ENCODE results near the gene DEFB128. TPM values are rescaled to one million over a fixed set of nuclear protein-coding genes. Genes with fewer than 3 reads are reported as not detected.

Gene DEFB128
- total RNA-seq, 1 donor from 2014 or later = not detected

DNA sequence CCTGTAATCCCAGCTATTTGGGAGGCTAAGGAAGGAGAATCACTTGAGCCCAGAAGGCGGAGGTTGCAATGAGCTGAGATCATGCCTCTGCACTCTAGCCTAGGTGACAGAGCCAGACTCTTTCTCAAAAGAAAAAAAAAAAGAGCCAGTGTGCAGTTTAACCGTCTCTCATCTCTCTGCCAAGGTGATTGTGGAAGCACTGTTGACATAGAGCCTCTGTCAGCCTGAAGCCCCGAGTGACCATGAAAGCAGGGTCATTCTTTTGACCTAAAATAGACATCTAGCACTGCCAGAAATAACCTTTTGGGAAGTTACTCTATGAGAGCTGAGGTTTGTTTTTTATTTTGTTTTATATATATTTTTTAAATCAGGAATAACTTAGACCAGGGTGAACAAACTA is 24.9 kb downstream of the DEFB128 start:
- Mint-ChIP-seq H3K36me3 (ENCODE audit: low read depth, unreplicated experiment) (no peaks in the 10 kb centered on the region), H3K27ac (ENCODE audit: unreplicated experiment) (no peak overlapping the region), H3K4me3 (ENCODE audit: unreplicated experiment) (no peak overlapping the region), H3K27me3 (ENCODE audit: unreplicated experiment) (no peaks in the 10 kb centered on the region), H3K9me3 (ENCODE audit: unreplicated experiment) (no peaks in the 10 kb centered on the region), H3K4me1 (ENCODE audit: unreplicated experiment) (no peaks in the 10 kb centered on the region)
- DNase-seq (ENCODE audit: low spot score) = no peak
- TF ChIP-seq, protein P1, sequence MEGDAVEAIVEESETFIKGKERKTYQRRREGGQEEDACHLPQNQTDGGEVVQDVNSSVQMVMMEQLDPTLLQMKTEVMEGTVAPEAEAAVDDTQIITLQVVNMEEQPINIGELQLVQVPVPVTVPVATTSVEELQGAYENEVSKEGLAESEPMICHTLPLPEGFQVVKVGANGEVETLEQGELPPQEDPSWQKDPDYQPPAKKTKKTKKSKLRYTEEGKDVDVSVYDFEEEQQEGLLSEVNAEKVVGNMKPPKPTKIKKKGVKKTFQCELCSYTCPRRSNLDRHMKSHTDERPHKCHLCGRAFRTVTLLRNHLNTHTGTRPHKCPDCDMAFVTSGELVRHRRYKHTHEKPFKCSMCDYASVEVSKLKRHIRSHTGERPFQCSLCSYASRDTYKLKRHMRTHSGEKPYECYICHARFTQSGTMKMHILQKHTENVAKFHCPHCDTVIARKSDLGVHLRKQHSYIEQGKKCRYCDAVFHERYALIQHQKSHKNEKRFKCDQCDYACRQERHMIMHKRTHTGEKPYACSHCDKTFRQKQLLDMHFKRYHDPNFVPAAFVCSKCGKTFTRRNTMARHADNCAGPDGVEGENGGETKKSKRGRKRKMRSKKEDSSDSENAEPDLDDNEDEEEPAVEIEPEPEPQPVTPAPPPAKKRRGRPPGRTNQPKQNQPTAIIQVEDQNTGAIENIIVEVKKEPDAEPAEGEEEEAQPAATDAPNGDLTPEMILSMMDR (IDR thresholded peaks at IDR 0.05; ENCODE audit: unreplicated experiment) = no peak

DNA sequence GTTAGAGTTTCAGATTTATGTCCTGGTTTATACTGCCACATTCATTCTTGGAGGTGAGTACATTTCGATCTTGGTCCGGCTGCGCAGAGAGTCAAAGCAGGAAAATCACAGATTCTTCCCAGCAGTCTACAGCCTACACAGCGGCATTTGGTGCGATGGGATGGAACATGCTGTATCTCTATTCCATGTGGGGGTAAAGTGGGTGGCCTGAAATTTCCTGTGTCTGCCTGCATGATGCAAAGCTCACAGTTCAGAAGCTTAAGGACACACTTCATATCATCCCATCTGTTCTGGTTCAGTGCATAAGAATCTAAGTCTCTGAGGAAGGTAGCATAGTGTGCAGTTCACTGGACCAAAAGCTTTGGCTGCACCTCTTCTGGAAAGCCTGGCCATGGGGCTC is 32.4 kb downstream of the DEFB128 start, which contains the start of gene DEFB127:
TSS of gene DEFB127 (plus strand) at position 301 of the 400 bp plus-strand sequence. CDS start at position 392, 91 bp downstream.
- TF ChIP-seq, protein P1 (IDR thresholded peaks at IDR 0.05; ENCODE audit: unreplicated experiment) = no peak
- H3K27me3 Mint-ChIP-seq (ENCODE audit: unreplicated experiment) = peaks cover 2% of the 10 kb centered on the region
- no peaks in the 10 kb centered on the region for H3K36me3 Mint-ChIP-seq (ENCODE audit: low read depth, unreplicated experiment)
- H3K4me3 Mint-ChIP-seq (ENCODE audit: unreplicated experiment) = no peak within 1 kb of the TSS
- DNase-seq (ENCODE audit: low spot score) = no peak
- H3K9me3 Mint-ChIP-seq (ENCODE audit: unreplicated experiment) = no peaks in the 10 kb centered on the region
- no peaks in the 10 kb centered on the region for H3K4me1 Mint-ChIP-seq (ENCODE audit: unreplicated experiment)
- H3K27ac Mint-ChIP-seq (ENCODE audit: unreplicated experiment) = no peak within 1 kb of the TSS

DNA sequence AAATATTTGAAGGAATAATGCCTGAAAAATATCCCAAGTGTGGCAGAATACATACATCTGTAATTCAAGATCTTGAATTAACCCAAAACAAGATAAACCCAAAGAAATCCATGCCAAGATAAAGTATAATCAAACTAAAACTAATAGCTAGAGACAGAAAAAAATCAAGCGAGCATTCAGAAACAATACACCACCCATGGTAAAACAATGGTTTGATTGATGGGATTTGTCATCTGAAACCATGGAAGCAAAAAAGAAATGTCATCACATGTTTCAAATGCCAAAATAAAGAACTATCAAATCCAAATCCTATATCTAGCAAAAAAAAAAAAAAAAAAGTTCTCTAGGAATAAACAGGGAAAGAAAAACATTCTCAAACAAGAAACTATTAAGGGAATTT is 37.4 kb downstream of the DEFB128 start:
- Mint-ChIP-seq H3K27me3 (ENCODE audit: unreplicated experiment) (no peaks in the 10 kb centered on the region), H3K36me3 (ENCODE audit: low read depth, unreplicated experiment) (no peaks in the 10 kb centered on the region), H3K4me1 (ENCODE audit: unreplicated experiment) (no peaks in the 10 kb centered on the region), H3K9me3 (ENCODE audit: unreplicated experiment) (no peaks in the 10 kb centered on the region), H3K27ac (ENCODE audit: unreplicated experiment) (no peak overlapping the region), H3K4me3 (ENCODE audit: unreplicated experiment) (no peak overlapping the region)
- no peak for DNase-seq (ENCODE audit: low spot score)
- TF ChIP-seq, protein P1 (IDR thresholded peaks at IDR 0.05; ENCODE audit: unreplicated experiment) = no peak

DNA sequence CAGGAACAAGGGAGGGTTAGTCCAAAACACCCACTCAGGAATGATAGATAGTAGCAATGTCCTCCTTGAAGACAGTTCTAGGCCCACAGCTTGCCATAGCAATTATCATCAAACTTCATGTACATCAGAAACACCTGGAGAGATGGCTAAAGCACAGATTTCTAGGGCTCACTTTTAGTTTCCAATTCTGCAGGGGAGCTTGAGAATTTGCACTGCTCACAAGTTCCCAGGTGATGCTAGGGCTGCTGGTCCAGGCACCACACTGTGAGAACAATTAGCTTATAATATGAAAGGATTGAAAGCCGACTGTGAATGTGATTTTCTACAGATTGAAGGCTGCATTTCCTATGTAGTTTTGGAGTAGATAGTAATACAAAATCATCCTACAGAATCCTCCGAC is 43.6 kb downstream of the DEFB128 start:
- H3K27ac Mint-ChIP-seq (ENCODE audit: unreplicated experiment) = no peak overlapping the region
- H3K4me3 Mint-ChIP-seq (ENCODE audit: unreplicated experiment) = no peak overlapping the region
- H3K27me3 Mint-ChIP-seq (ENCODE audit: unreplicated experiment) = peaks cover 3% of the 10 kb centered on the region
- no peaks in the 10 kb centered on the region for H3K9me3 Mint-ChIP-seq (ENCODE audit: unreplicated experiment)
- H3K4me1 Mint-ChIP-seq (ENCODE audit: unreplicated experiment) = no peaks in the 10 kb centered on the region
- TF ChIP-seq, protein P1 (IDR thresholded peaks at IDR 0.05; ENCODE audit: unreplicated experiment) = no peak
- H3K36me3 Mint-ChIP-seq (ENCODE audit: low read depth, unreplicated experiment) = no peaks in the 10 kb centered on the region
- no peak for DNase-seq (ENCODE audit: low spot score)

DNA sequence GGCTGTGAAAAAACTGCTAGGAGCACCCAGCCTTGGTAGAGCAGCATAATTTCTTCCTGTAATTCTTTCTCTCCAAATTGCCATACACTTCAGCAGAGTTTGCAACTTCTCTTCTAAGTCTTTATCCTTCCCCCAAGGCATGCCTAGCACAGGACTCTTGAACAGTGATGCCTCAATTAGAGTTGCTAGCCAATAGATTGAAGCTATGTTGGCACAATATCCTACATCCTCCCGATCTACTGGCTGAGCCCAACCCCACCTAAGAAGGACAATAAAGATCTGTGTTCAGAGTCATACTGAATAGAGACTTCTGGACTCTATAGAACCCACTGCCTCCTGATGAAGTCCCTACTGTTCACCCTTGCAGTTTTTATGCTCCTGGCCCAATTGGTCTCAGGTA is 47.2 kb downstream of the DEFB128 start, which contains the start of gene DEFB126:
TSS of gene DEFB126 (plus strand) at position 301 of the 400 bp plus-strand sequence. CDS start at position 340, 39 bp downstream.
- H3K27ac Mint-ChIP-seq (ENCODE audit: unreplicated experiment) = no peak within 1 kb of the TSS
- H3K9me3 Mint-ChIP-seq (ENCODE audit: unreplicated experiment) = no peaks in the 10 kb centered on the region
- no peaks in the 10 kb centered on the region for H3K36me3 Mint-ChIP-seq (ENCODE audit: low read depth, unreplicated experiment)
- no peak for DNase-seq (ENCODE audit: low spot score)
- H3K4me3 Mint-ChIP-seq (ENCODE audit: unreplicated experiment) = no peak within 1 kb of the TSS
- TF ChIP-seq, protein P1 (IDR thresholded peaks at IDR 0.05; ENCODE audit: unreplicated experiment) = no peak
- H3K27me3 Mint-ChIP-seq (ENCODE audit: unreplicated experiment) = peaks cover 3% of the 10 kb centered on the region
- H3K4me1 Mint-ChIP-seq (ENCODE audit: unreplicated experiment) = peaks cover 5% of the 10 kb centered on the region

Other genes starting within 250 kb of the DEFB128 start
- gene DEFB125, start 102.0 kb downstream of the DEFB128 start, total RNA-seq (ENCODE audit: unreplicated experiment) = not detected
- not detected for gene DEFB126, start 47.1 kb downstream of the DEFB128 start, total RNA-seq (ENCODE audit: unreplicated experiment)
- gene DEFB127, start 32.3 kb downstream of the DEFB128 start, total RNA-seq (ENCODE audit: unreplicated experiment) = not detected
- gene DEFB129, start 37.5 kb upstream of the DEFB128 start, total RNA-seq (ENCODE audit: unreplicated experiment) = not detected
- gene DEFB132, start 68.0 kb upstream of the DEFB128 start, total RNA-seq (ENCODE audit: unreplicated experiment) = not detected
- gene C20orf96, start 101.0 kb upstream of the DEFB128 start, total RNA-seq (ENCODE audit: unreplicated experiment) = 27.5 TPM
- gene ZCCHC3, start 107.9 kb upstream of the DEFB128 start, total RNA-seq (ENCODE audit: unreplicated experiment) = 40.0 TPM
- 64.7 TPM for gene SOX12, start 135.8 kb upstream of the DEFB128 start, total RNA-seq (ENCODE audit: unreplicated experiment)
- 43.2 TPM for gene NRSN2, start 157.4 kb upstream of the DEFB128 start, total RNA-seq (ENCODE audit: unreplicated experiment)
- 24.2 TPM for gene TRIB3, start 191.0 kb upstream of the DEFB128 start, total RNA-seq (ENCODE audit: unreplicated experiment)
- gene RBCK1, start 218.6 kb upstream of the DEFB128 start, total RNA-seq (ENCODE audit: unreplicated experiment) = 68.8 TPM